COR-L47 (cell line): Measurements from ENCODE around the gene INTS6L.

Source experiments
- DNase-seq: peaks from one replicate; lab custom pipeline; 2025; lab: John Stamatoyannopoulos, UW

INTS6L gene

GRCh38 chrX:135520553-135521404, at the start of gene INTS6L:
INTS6L (plus strand) TSS chrX:135520660; CDS start chrX:135520993, 333 bp downstream.
- DNase-seq, result peak; percentile 70

GRCh38 chrX:135476378-135476777, 44.1 kb upstream of the INTS6L start:
- DNase-seq, result no peak

- DNase-seq, result peak; percentile 64
Measured at GRCh38 chrX:135477576-135477975, 42.9 kb upstream of the INTS6L start.

- DNase-seq, result no peak
Measured at GRCh38 chrX:135480076-135480475, 40.4 kb upstream of the INTS6L start.

GRCh38 chrX:135481696-135482179, 38.7 kb upstream of the INTS6L start:
- no peak for DNase-seq

- DNase-seq, result no peak
Measured at GRCh38 chrX:135484641-135485289, 35.7 kb upstream of the INTS6L start.

- DNase-seq, result no peak
Measured at GRCh38 chrX:135489542-135489941, 30.9 kb upstream of the INTS6L start.

- no peak for DNase-seq
Measured at GRCh38 chrX:135490979-135491514, 29.4 kb upstream of the INTS6L start.

- DNase-seq, result no peak
Measured at GRCh38 chrX:135494453-135494852, 26.0 kb upstream of the INTS6L start.

GRCh38 chrX:135497736-135498135, 22.7 kb upstream of the INTS6L start:
- DNase-seq, result no peak

GRCh38 chrX:135498236-135498635, 22.2 kb upstream of the INTS6L start:
- no peak for DNase-seq

- no peak for DNase-seq
Measured at GRCh38 chrX:135505351-135505750, 15.1 kb upstream of the INTS6L start.

GRCh38 chrX:135509885-135510284, 10.6 kb upstream of the INTS6L start:
- DNase-seq, result no peak

- DNase-seq, result no peak
Measured at GRCh38 chrX:135512508-135513129, 7.8 kb upstream of the INTS6L start.

GRCh38 chrX:135513130-135513515, 7.3 kb upstream of the INTS6L start:
- no peak for DNase-seq

- no peak for DNase-seq
Measured at GRCh38 chrX:135516376-135516775, 4.1 kb upstream of the INTS6L start.

GRCh38 chrX:135518161-135518560, 2.3 kb upstream of the INTS6L start:
- DNase-seq, result no peak

- no peak for DNase-seq
Measured at GRCh38 chrX:135520022-135520552, 373 bp upstream of the INTS6L start.

GRCh38 chrX:135521405-135522131, 1.1 kb downstream of the INTS6L start:
- peak; percentile 66 for DNase-seq

GRCh38 chrX:135522132-135522530, 1.7 kb downstream of the INTS6L start:
- no peak for DNase-seq

GRCh38 chrX:135522878-135523693, 2.6 kb downstream of the INTS6L start:
- DNase-seq, result no peak
